Naive B cell (primary cell): ENCODE results near the gene COL12A1. TPM values are rescaled to one million over a fixed set of nuclear protein-coding genes. Genes with fewer than 3 reads are reported as not detected.

Experiments used
- ATAC-seq, 2 donors: fragments of 150-1000 bp; cut with Tn5 transposase; 2 replicates each; pipeline ENCODE4 v1.10.0; 2021; ENCODE audit warnings: low read depth in 2 of 2, mild to moderate bottlenecking in 2 of 2, moderate library complexity in 2 of 2
- DNase-seq: peaks from one replicate; pipeline ENCODE4 v3.0.0; 2022
- H3K27ac Mint-ChIP-seq, 6 donors: one replicate each; pipeline ENCODE4 v1.8.0; 2020 to 2022; ENCODE audit warnings: mild to moderate bottlenecking in 6 of 6, mixed read lengths in 6 of 6, moderate library complexity in 5 of 6, inconsistent platforms in 2 of 6
- H3K27me3 Mint-ChIP-seq, 3 donors: one replicate each; pipeline ENCODE4 v1.8.0; 2021 to 2022; ENCODE audit warnings: mixed read lengths in 3 of 3, mild to moderate bottlenecking in 1 of 3
- H3K36me3 Mint-ChIP-seq, 2 donors: one replicate each; pipeline ENCODE4 v1.8.0; 2020 to 2022; ENCODE audit warnings: mixed read lengths in 2 of 2, inconsistent platforms in 1 of 2, mild to moderate bottlenecking in 1 of 2
- H3K4me1 Mint-ChIP-seq, 3 donors: one replicate each; pipeline ENCODE4 v1.8.0; 2020 to 2022; ENCODE audit warnings: mixed read lengths in 3 of 3, inconsistent platforms in 1 of 3, mild to moderate bottlenecking in 1 of 3, moderate library complexity in 1 of 3
- H3K4me3 Mint-ChIP-seq, 8 donors: one replicate each; pipeline ENCODE4 v1.8.0; 2020 to 2022; ENCODE audit warnings: mild to moderate bottlenecking in 8 of 8, mixed read lengths in 8 of 8, moderate library complexity in 8 of 8, inconsistent platforms in 2 of 8
- H3K9me3 Mint-ChIP-seq, 7 donors: one replicate each; pipeline ENCODE4 v1.8.0; 2020 to 2022; ENCODE audit warnings: mixed read lengths in 7 of 7, mild to moderate bottlenecking in 5 of 7, inconsistent platforms in 2 of 7, moderate library complexity in 1 of 7
- polyA plus RNA-seq, 6 donors: library from polyadenylated mRNA; unstranded; fragments of 300-500 nt; fragmentation: Illumina TruSeq; gene quantifications; one replicate each; pipeline ENCODE4 v1.2.3, GENCODE V29; 2021; ENCODE audit warnings: low read depth in 6 of 6

The COL12A1 gene
- polyA plus RNA-seq, 6 donors from 2014 or later, result not detected

DNA sequence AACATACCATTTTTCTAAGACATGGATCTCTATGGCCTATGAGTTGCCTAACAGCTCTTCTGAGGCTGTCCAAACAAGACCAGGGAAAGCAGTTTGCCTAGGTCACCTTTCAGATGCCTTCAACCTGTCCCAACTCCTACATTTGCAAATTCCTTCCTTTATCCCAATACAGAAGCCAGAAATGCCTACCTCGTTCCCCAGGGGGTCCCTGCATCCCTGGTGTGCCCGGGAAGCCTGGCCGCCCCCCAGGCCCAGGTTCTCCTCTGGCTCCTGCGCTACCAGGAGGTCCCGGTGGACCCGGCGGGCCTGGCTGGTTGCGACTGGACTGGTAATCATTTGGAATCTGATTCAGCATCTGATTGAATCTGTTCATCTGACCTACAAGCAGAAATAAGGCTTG is 115.9 kb downstream of the COL12A1 start:
- peaks cover 5 to 11% (median 10%) of the 10 kb centered on the region in 3 donors for H3K27me3 Mint-ChIP-seq
- ATAC-seq, result no peak
- DNase-seq, result no peak
- no peak overlapping the region for H3K4me3 Mint-ChIP-seq
- H3K4me1 Mint-ChIP-seq, result peaks cover 0 to 5% (median 2%) of the 10 kb centered on the region in 3 donors
- H3K36me3 Mint-ChIP-seq, result no peaks in the 10 kb centered on the region
- peaks cover 0 to 2% (median 0%) of the 10 kb centered on the region in 7 donors for H3K9me3 Mint-ChIP-seq
- H3K27ac Mint-ChIP-seq, result no peak overlapping the region

DNA sequence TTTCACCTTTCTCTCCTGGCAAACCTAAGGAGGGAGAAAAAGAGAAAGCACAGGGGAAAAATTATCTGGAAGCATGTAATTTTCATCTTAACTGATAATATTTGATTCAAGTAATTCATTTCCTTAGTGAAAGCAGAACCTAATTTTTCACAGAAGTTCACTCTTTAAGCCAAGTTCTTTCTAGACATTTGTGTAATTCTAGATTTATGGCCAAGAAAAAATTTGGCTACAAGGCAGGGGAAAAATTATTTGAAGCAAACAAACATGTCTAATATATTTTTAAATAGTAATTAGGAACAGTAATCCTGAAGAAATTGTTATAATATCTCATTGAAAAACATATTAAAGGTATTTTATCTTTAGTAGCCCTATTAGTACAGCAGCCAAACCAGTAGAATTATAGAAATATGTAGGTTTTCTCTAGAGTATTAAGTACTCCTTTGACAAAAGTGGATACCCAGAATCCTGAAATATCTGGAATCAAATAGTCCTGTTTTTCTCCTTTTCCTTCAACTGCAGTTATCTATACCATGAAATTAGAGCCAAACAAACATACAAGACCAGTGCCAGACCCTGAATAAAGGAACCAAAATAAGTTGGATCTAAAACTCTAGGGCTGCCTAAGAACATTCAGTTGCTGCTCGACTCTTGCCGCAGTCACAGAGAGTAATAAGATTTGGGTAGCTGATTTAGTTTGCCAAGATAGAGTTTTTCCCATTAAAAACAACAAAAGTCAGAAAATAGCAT is 116.5 kb downstream of the COL12A1 start:
- H3K4me1 Mint-ChIP-seq, result peaks cover 0 to 5% (median 2%) of the 10 kb centered on the region in 3 donors
- DNase-seq (no peak), ATAC-seq (no peak)
- H3K36me3 Mint-ChIP-seq, result no peaks in the 10 kb centered on the region
- peaks cover 0 to 7% (median 0%) of the 10 kb centered on the region in 7 donors for H3K9me3 Mint-ChIP-seq
- H3K4me3 Mint-ChIP-seq, result no peak overlapping the region
- H3K27ac Mint-ChIP-seq, result no peak overlapping the region
- H3K27me3 Mint-ChIP-seq, result peaks cover 10 to 16% (median 12%) of the 10 kb centered on the region in 3 donors

DNA sequence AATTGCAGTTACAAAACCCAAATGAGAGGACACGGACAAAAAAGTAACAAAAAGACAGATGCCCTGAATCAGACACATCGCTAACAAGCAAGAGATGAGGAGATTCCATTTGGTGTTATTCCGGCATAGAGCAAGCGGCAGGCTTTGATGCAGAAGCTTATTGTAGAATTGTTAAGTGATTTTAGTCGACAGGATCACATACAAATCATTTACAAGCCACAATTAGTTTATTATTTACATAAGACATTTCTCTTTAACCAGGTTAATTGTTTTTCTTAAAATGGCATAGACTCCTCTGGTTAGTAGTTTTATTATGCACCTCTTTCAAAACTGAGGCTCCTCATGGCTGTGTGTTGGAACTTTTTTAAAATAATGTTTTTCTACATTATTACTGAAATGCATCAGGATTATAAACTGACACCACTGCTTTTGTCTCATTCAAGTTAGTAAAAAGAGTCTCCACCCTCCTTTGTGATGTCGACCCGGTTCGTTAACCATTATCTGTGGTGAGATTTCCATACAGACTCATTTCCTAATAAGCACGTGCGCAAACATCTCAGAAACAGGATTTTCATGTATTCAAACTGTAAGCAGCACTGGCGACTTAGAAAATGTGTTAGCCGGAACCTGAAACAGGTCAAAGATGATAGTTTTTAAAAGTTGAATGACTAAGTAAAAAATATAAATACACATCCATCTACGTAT is 119.8 kb downstream of the COL12A1 start:
- H3K4me1 Mint-ChIP-seq, result peaks cover 0 to 5% (median 2%) of the 10 kb centered on the region in 3 donors
- DNase-seq (no peak), ATAC-seq (no peak)
- H3K36me3 Mint-ChIP-seq, result no peaks in the 10 kb centered on the region
- H3K4me3 Mint-ChIP-seq, result no peak overlapping the region
- peaks cover 16 to 19% (median 18%) of the 10 kb centered on the region in 3 donors for H3K27me3 Mint-ChIP-seq
- peaks cover 0 to 7% (median 0%) of the 10 kb centered on the region in 7 donors for H3K9me3 Mint-ChIP-seq
- no peak overlapping the region for H3K27ac Mint-ChIP-seq

DNA sequence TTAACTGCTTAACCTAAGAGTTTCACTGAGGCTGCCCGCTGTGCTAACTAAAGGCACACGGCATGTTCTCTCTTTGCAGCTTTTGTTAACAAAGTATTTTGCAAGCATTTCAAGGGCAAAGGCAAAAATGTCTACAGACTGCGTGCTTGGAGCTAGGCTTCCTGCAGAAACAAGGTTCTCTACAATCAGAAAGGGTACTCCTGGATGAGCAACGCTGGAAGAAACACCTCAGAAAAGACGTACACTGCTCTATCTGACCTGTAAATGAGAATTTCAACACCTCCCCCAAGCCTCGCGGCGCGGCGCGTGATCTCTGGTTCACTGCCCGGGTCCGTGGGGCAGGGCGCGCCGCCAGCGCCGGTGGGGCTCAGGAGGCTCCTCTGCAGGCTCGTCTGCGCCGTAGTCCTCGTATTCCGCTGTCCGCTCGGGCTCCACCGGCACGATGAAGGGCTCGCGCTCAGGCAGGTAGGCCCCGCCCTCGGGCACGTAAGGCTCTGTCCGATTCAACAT is 120.9 kb downstream of the COL12A1 start:
- Mint-ChIP-seq H3K4me1 (peaks cover 0 to 5% (median 2%) of the 10 kb centered on the region in 3 donors), H3K27ac (no peak overlapping the region), H3K4me3 (no peak overlapping the region), H3K27me3 (peaks cover 18 to 20% (median 19%) of the 10 kb centered on the region in 3 donors), H3K9me3 (peaks cover 0 to 7% (median 0%) of the 10 kb centered on the region in 7 donors), H3K36me3 (no peaks in the 10 kb centered on the region)
- ATAC-seq, result no peak
- DNase-seq, result no peak

DNA sequence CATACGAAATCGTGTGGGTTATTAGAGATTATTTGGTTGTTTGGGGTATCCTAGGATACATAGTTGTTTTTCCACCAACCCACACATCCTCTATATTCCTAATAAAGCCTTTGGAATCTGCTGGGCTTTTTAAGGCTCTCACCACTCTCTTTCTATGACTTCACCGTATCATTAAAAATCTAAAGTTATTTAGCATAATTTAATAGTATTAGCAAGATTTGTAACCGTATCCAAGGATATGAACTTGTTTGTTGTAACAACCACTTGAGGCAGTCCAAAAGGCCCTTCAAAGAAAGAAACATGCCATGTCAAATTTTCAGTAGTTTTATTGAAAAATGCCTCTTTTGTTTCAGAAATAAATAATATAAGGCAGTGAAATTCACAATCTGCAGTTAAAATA is 121.8 kb downstream of the COL12A1 start:
- peaks cover 18 to 20% (median 19%) of the 10 kb centered on the region in 3 donors for H3K27me3 Mint-ChIP-seq

DNA sequence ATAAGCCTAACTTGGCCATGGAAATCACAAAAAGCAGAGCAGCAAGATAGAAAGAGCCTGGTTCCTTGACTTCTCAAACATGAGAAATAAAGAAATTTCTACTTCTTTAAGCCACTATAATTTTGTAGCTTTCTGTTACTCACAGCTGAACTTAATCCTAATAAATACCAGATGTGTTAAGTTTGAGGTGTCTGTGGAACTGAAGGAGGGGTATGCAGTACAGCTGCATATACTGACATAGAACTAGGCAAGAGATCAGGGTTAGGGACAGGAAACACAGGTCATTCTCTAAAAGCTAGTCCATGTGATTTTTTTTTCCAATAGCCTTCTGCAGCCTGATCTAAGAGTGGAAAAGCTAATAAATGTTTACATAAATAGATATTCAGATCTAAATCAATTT is 123.9 kb downstream of the COL12A1 start:
- H3K27ac Mint-ChIP-seq, result no peak overlapping the region

More for the DNA sequence above, 121.8 kb downstream of the COL12A1 start:
- Mint-ChIP-seq H3K4me3 (no peak overlapping the region), H3K27ac (no peak overlapping the region), H3K9me3 (peaks cover 0 to 7% (median 0%) of the 10 kb centered on the region in 7 donors), H3K36me3 (no peaks in the 10 kb centered on the region), H3K4me1 (peaks cover 0 to 5% (median 2%) of the 10 kb centered on the region in 3 donors)
- no peak for ATAC-seq
- no peak for DNase-seq

DNA sequence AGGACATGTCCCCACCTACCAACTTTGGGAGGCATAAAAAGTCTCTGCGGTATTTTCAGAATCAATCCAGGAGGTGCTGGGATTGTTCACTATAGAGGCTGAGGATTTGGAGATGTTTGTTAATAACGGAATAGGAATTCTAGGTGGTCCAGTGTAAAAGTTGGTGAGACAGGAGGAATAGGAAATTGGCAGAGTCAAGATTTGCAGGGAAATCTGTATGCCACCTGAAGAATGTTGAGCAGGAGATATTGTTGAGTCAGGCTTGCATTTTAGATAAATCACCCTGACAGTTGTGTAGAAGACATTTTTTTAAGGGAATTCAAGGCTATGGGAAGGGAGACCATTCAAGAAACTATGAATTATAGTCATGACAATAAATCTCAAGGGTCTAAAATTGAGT is 124.8 kb downstream of the COL12A1 start:
- peaks cover 18 to 20% (median 19%) of the 10 kb centered on the region in 3 donors for H3K27me3 Mint-ChIP-seq
- H3K4me3 Mint-ChIP-seq, result no peak overlapping the region
- no peaks in the 10 kb centered on the region for H3K36me3 Mint-ChIP-seq
- ATAC-seq, result no peak
- H3K9me3 Mint-ChIP-seq, result peaks cover 0 to 7% (median 0%) of the 10 kb centered on the region in 7 donors
- DNase-seq, result no peak
- H3K4me1 Mint-ChIP-seq, result peaks cover 0 to 5% (median 2%) of the 10 kb centered on the region in 3 donors
- H3K27ac Mint-ChIP-seq, result no peak overlapping the region

More for the DNA sequence above, 123.9 kb downstream of the COL12A1 start:
- Mint-ChIP-seq H3K27me3 (peaks cover 18 to 20% (median 19%) of the 10 kb centered on the region in 3 donors), H3K4me3 (no peak overlapping the region), H3K9me3 (peaks cover 0 to 7% (median 0%) of the 10 kb centered on the region in 7 donors), H3K4me1 (peaks cover 0 to 5% (median 2%) of the 10 kb centered on the region in 3 donors), H3K36me3 (no peaks in the 10 kb centered on the region)
- ATAC-seq (no peak), DNase-seq (no peak)

DNA sequence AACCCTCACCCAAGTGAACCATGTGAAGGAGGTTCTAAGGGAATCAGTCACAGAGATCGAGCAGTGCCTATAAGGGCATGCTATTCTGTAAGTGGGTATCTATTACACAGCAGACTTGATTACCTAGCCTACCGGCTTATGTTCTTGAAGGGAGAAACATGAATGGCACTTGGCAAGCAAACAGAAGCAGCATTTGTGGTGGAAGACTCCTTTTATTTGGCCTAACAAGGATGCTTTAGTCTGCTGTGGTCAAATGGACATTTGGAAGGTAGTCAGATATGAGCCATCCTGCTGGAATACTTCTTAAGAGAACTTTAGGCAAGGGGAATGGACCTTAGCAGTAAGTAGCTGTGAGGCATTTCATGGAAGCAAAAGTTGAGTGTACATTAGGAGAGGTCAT is 126.3 kb downstream of the COL12A1 start:
- peaks cover 0 to 4% (median 0%) of the 10 kb centered on the region in 7 donors for H3K9me3 Mint-ChIP-seq
- H3K36me3 Mint-ChIP-seq, result no peaks in the 10 kb centered on the region
- no peaks in the 10 kb centered on the region for H3K4me1 Mint-ChIP-seq
- H3K27ac Mint-ChIP-seq, result no peak overlapping the region
- H3K27me3 Mint-ChIP-seq, result peaks cover 5 to 13% (median 7%) of the 10 kb centered on the region in 3 donors
- DNase-seq, result no peak
- no peak for ATAC-seq
- H3K4me3 Mint-ChIP-seq, result no peak overlapping the region

DNA sequence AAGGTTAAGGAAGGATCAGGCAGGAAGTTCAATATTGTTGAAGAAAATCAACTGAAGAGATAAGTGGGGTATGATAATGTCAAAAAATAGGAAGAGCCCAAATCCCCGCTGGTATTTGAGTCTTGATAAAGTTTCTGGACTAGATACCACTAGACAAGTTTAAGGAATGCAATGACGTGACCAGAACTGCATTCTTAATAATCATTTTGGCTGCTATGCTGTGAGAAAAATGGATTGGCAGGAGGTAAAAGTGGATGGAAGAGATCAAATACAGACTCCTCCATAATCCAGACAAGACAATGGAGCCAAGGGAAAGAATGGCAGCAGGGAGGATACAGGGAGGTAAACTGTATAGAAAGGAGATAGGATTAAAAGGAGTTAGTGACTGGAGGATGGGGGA is 128.2 kb downstream of the COL12A1 start:
- ATAC-seq, result no peak
- no peak overlapping the region for H3K4me3 Mint-ChIP-seq
- H3K27ac Mint-ChIP-seq, result no peak overlapping the region
- H3K4me1 Mint-ChIP-seq, result no peaks in the 10 kb centered on the region
- H3K27me3 Mint-ChIP-seq, result peaks cover 0 to 9% (median 0%) of the 10 kb centered on the region in 3 donors
- H3K9me3 Mint-ChIP-seq, result peaks cover 0 to under 1% (median 0%) of the 10 kb centered on the region in 7 donors
- H3K36me3 Mint-ChIP-seq, result no peaks in the 10 kb centered on the region
- no peak for DNase-seq

DNA sequence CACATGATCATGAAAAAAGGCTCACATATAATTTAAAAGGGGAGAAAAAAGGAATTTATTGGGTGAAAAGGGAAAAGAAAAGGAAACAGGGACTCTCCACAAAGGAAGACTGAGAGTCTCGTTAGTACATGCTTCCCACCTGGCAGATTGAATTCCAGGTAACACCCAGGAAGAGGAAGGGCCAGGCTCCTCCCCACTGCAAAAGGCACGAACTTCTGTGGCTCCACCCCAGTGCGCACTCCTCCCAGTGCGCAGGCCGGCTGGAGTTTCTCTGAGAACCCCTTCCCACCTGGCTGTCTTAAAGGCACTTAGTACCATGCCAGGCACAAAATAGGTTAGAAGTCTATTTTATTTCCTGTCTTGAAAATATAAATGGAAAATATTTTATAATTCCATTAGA is 129.8 kb downstream of the COL12A1 start:
- no peak overlapping the region for H3K27ac Mint-ChIP-seq
- no peaks in the 10 kb centered on the region for H3K36me3 Mint-ChIP-seq
- ATAC-seq, result no peak

DNA sequence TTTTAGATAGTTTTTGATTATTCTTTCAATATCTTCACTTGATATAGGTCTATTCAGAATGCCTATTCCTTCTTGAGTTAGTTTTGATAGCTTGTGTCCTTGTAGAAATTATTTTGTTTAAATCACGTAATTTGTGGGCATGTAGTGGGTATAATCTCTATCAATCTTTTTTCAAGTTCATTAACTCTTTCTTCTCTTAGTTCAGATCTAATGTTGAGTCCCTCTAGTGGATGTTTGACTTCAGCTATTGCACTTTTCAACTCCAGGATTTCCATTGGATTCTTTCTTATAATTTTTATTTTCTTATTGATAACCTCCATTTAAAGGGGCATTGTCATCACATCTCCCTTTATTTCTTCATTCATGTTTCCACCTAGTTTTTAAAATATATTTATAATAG is 135.6 kb downstream of the COL12A1 start:
- Mint-ChIP-seq H3K36me3 (no peaks in the 10 kb centered on the region), H3K27ac (no peak overlapping the region), H3K27me3 (no peaks in the 10 kb centered on the region), H3K4me3 (no peak overlapping the region), H3K9me3 (peaks cover 0 to 9% (median 5%) of the 10 kb centered on the region in 7 donors), H3K4me1 (no peaks in the 10 kb centered on the region)
- ATAC-seq (no peak), DNase-seq (no peak)

More for the DNA sequence above, 129.8 kb downstream of the COL12A1 start:
- Mint-ChIP-seq H3K4me1 (no peaks in the 10 kb centered on the region), H3K4me3 (no peak overlapping the region), H3K27me3 (peaks cover 0 to 3% (median 0%) of the 10 kb centered on the region in 3 donors), H3K9me3 (peaks cover 0 to 4% (median 0%) of the 10 kb centered on the region in 7 donors)
- DNase-seq, result no peak

DNA sequence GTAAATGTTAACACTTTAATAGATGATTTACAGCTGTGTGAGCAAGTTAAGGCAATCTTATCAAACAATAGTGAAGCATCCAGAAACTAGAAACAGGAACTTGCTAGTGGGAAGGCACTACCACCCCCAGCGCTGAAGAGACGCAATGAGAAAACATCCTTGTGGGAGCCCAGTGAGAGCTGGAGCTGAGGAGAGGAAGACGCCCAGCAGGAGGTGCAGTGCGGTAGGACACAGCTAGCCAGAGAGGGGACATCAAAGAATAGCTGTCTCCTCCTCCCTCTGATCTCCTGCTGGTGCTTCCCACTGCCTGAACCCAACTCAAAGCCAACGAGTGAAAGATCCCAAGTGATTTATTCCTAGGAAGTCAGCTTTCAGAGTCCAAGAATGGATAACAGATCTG is 140.3 kb downstream of the COL12A1 start:
- Mint-ChIP-seq H3K27ac (no peak overlapping the region), H3K4me3 (peak overlapping the region in 1 of 8 donors; percentile 36), H3K27me3 (peaks cover 0 to 5% (median 0%) of the 10 kb centered on the region in 3 donors), H3K36me3 (no peaks in the 10 kb centered on the region), H3K9me3 (peaks cover under 1 to 11% (median 4%) of the 10 kb centered on the region in 7 donors), H3K4me1 (no peaks in the 10 kb centered on the region)
- no peak for ATAC-seq
- no peak for DNase-seq

DNA sequence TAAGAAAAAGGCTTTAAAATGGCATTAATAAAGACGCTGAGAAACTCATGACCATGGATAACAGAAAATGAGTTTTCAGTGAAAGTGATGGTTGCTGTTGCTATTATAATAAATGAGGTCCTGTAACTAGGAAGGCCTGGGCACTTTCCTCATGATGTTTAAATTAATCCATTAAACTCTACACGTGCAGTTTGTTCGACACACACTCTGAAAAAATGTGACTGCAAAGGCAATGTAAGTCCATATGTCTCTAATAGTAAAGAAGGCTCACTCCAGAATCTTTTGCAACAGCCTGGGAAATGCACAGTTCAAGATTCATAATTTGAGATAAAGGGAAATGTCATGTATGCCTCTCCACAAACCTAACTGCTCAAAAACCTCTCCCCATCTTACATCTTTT is 153.4 kb downstream of the COL12A1 start:
- Mint-ChIP-seq H3K36me3 (no peaks in the 10 kb centered on the region), H3K4me1 (no peaks in the 10 kb centered on the region), H3K4me3 (no peak overlapping the region), H3K9me3 (peaks cover 0 to 7% (median 2%) of the 10 kb centered on the region in 7 donors), H3K27ac (no peak overlapping the region), H3K27me3 (no peaks in the 10 kb centered on the region)
- DNase-seq (no peak), ATAC-seq (no peak)
